ENCODE data around the gene MUCL3.

MUCL3 gene

DNA sequence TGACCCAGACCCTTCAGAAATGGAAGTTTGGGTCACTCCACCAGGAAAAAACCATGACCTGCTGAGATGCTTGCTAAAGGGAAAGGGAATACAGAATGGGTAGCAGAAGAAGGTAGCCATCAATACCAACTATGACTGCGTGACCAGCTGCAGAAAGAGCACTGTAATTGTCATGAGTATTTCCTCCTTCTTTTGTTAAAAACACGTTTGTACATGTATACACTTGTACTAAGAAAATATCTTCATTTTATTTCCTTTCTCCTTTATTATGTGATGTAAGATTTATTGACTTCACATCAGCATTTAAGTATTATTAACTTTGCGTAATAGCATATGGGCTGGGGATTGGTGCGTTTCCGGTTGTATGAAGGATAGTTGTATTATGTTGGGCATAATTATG, 30.2 kb downstream of the MUCL3 start:
- no peak for TF ChIP-seq CTCF (IDR thresholded peaks at IDR 0.05)

GRCh38 chr6:30972816-30973215, 32.0 kb downstream of the MUCL3 start:
- no peak for TF ChIP-seq CTCF (IDR thresholded peaks at IDR 0.05)

DNA sequence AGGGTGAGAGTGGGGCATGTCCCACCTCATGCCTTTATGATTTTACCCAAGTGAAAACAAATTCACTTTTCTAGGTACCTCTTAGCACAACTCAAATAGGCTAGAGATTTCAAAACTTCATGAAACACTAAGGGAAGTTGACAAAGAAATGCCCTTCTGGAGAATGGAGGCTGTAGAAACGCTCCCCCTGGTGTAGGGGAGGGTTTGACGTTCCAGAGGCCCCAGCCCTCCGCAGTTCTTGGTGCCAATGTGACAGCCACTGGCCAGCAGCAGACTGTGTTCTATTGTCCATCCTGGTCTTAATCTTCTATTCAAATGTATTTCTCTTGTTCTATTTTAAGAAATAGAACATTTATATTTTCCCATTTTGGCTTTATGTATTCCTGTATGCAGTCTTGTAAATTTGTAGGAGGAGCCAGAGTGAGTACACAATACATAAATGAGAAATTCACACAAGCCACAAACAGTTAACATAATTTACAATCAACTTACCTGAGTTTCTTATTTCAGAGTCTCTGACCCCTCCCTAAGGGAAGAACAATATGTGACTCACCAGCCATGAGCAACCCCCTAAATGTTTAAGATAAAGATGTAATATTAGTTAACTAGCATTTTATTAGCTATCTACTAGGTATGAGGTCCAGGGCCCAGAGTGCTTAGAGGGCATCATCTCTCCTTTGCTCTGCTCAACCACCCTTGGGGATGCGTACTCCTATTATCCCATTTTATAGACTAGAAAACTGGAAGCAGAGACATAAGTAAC, 33.9 kb downstream of the MUCL3 start:
- TF ChIP-seq CTCF (IDR thresholded peaks at IDR 0.05) = no peak

GRCh38 chr6:30979141-30979540, 38.4 kb downstream of the MUCL3 start:
- no peak for TF ChIP-seq CTCF (IDR thresholded peaks at IDR 0.05)

- no peak for TF ChIP-seq CTCF (IDR thresholded peaks at IDR 0.05)
Observed at GRCh38 chr6:30979690-30980089, 38.9 kb downstream of the MUCL3 start.

GRCh38 chr6:30981942-30982772, 41.4 kb downstream of the MUCL3 start:
- no peak for TF ChIP-seq CTCF (IDR thresholded peaks at IDR 0.05)

- TF ChIP-seq CTCF (IDR thresholded peaks at IDR 0.05) = no peak
Observed at GRCh38 chr6:30983439-30983838, 42.7 kb downstream of the MUCL3 start, which contains the start of gene MUC21. MUC21 (plus strand) TSS chr6:30983718; CDS start chr6:30983959, 241 bp downstream.

Data from LNCAP (cell line).